ENCODE results near the gene APOBEC4.

Gene APOBEC4

DNA sequence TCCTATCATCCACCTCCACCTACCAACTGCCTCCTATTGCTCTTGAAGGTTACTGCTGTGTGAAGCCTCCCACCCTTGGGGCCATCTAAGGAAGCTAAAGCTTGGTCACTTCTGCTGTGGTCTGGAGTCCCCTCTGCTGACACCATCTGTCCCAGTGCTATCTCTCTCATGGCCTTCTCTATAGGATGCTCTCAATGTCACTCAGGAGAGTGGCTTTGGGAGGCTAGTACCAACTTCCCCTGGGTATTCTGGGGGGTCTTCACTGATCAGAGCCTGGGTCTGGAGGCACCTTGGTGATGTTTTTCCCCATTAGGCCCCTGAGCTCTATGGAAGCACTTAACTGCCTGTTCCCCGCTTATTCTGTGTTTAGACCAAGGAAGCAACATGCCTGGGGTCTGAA lies 50.6 kb downstream of the APOBEC4 start:
- no peak for DNase-seq (ENCODE audit: low spot score)

DNA sequence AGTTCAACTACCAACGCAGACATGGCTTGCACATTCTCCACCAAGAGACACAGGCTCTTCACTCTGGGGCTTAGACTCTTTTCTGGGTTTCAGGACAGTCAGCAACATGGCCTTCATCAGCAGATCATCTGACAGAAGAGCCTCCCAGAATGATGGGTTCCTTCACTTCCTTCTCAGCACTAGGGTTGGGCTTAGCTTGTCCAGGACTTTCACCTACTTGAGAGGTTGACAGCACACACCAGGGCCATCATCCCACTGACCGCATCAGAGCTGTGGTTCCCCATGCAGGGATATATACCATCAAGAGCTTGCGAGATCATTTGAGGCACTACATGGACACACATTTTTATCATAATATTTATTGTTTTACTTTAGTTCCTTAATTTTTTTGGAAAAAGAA lies 52.5 kb downstream of the APOBEC4 start:
- no peak for DNase-seq (ENCODE audit: low spot score)

DNA sequence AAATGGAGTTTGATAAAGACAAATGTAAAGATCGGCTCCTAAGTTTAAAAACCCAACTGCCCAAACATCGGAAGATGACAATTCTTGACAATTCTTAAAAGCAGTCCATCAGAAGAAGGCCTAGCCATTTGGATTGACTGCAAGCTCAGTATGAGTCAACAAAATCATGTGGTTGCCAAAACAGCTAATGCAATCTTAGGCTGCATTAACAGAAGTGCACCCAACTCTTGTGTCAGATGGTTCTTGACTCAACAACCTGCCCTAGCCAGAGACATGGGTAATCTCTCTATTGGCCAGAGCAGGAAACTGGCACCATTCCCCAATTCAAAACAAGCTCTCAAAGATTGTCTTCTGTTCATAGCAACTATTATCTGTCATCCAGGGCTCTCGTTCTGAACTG lies 53.0 kb downstream of the APOBEC4 start:
- DNase-seq (ENCODE audit: low spot score) = no peak

DNA sequence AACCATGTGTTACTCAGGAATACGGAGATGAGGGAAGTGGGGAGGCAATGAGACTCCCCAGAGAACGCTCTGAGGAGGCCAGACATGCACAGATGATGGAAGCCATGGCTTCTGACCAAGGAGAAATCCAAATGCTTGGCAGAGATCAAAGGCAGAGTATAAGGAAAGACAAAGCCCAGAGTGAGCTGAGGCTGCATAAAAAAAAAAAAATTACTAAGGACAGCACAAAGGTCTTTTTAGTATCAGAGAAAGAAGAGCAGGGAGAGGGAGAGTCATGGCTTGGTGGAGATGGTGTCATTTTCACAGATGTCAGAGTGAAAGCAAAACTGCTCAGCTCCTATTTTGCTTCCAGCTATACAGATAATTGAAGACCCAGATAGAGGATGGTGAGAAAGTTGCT lies 54.7 kb downstream of the APOBEC4 start:
- DNase-seq (ENCODE audit: low spot score) = no peak

DNA sequence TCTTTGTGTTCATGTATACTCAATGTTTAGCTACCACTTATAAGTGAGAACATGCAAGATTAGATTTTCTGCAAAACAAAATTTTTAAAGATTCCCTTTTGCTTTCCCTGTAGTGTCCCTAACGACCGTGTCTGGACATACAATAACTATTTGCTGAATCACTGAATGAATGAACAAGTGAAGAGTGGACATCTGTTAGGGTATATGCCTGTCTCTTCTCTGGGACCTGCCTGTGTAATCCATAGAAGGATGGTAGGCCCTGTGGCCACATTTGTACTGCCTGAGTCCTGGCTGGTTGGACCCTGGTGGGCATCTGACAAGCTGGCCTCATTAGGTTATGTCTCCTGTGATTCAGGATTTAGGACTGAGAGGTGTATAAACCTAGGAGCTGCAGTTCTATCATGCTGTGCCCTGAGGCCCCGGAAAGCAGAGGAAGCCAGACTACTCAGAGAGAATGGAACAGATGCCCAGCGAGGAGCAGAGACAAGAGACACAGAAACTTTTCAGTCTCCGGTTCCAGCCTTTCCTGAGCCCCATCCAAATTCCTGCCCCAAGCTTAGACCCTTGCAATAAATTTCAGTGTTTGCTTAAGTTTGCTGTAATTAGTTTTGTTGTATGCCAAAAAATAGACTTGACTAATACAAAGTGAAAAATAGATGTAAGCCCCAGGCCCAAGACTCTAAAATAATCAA lies 55.3 kb downstream of the APOBEC4 start:
- no peak for DNase-seq (ENCODE audit: low spot score)

DNA sequence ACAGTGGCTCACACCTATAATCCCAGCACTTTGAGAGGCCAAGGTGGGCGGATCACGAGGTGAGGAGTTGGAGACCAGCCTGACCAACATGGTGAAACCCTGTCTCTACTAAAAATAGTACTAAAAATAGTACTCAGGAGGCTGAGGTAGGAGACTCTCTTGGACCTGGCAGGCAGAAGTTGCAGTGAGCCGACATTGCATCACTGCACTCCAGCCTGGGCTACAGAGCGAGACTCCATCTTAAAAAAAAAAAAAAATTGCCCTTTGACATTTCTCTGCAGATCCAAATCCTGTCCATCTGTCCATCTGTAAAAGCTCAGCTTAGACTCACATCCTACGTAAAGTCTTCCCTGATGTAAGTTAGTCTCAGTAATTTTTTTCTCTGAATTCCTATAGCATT lies 56.6 kb downstream of the APOBEC4 start:
- DNase-seq (ENCODE audit: low spot score) = no peak

Data from putamen (tissue), 1 donor.